ENCODE measurements around the gene ANKRD24. TPM values are rescaled to one million over a fixed set of nuclear protein-coding genes. Genes with fewer than 3 reads are reported as not detected.

Gene ANKRD24
- total RNA-seq, 1 experiment from 2014 or later: 2.4 TPM

DNA sequence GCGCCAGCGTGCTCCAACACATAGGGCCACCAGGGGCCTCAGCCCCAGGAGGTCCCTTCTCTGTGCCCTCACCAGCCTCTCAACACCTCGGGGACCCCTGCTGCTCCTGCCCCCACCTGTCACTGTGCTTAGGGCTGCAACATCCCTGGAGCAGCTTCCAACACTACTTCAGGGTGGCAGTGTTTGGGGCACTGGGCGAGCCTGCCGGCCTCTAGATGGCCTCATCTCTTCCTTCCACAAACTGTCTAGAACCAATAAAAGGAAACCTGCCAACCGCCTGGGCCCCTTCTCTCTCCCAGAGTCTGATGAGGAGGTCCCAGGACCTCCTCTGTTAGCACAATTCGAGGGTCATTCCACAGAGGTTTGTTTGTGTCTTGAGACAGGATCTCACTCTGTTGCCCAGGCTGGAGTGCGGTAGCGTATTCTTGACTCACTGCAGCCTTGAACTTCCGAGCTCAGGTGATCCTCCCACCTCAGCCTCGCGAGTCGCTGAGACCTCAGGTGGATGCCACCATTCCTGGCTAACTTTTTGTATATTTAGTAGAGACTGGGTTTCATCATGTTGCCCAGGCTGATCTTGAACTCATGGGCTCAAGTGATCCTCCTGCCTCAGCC lies 86.4 kb downstream of the ANKRD24 start:
- Histone ChIP-seq H4K5ac (ENCODE audit: insufficient read length, low read depth, low read length) (no peak overlapping the region), H3K27ac (ENCODE audit: insufficient read length, low read depth, low read length) (no peak overlapping the region), H2BK20ac (ENCODE audit: low read depth, low read length, poor library complexity, severe bottlenecking) (no peak overlapping the region), H2BK12ac (ENCODE audit: insufficient read length, low read depth, low read length) (no peak overlapping the region), H2AFZ (ENCODE audit: low read length) (no peak overlapping the region), H3K14ac (ENCODE audit: insufficient read depth, low read length) (no peak overlapping the region), H3K4me2 (ENCODE audit: insufficient read depth, insufficient read length, low read length) (no peak overlapping the region), H2BK5ac (ENCODE audit: insufficient read length, low read length) (no peak overlapping the region), H4K91ac (ENCODE audit: insufficient read length, low read depth, low read length) (no peak overlapping the region), H3K9me3 (ENCODE audit: control insufficient read depth, low read depth, low read length) (no peaks in the 10 kb centered on the region), H3K18ac (ENCODE audit: insufficient read length, low read depth, low read length) (no peak overlapping the region), H4K8ac (replicated peaks; ENCODE audit: insufficient read length, low read depth, low read length) (no peak overlapping the region), H3K23me2 (ENCODE audit: insufficient read length, low read depth, low read length, poor library complexity, severe bottlenecking) (no peaks in the 10 kb centered on the region), H3K4ac (ENCODE audit: low read depth, low read length) (no peak overlapping the region), H2AK5ac (ENCODE audit: insufficient read length, low read length) (no peak overlapping the region), H3K9ac (ENCODE audit: extremely low read depth, insufficient read length, low read length) (no peak overlapping the region), H3T11ph (ENCODE audit: low read length) (no peak overlapping the region), H4K20me1 (ENCODE audit: control insufficient read depth, insufficient read depth, insufficient read length) (no peaks in the 10 kb centered on the region), H3K56ac (ENCODE audit: insufficient read length, low read depth, low read length) (no peak overlapping the region), H3K79me1 (ENCODE audit: insufficient read depth, low read depth, low read length, poor library complexity, severe bottlenecking) (no peaks in the 10 kb centered on the region), H2BK15ac (ENCODE audit: low read depth, low read length) (no peak overlapping the region), H3K79me2 (ENCODE audit: insufficient read depth, low read length) (no peaks in the 10 kb centered on the region), H3K23ac (ENCODE audit: insufficient read length, low read depth, low read length) (no peak overlapping the region), H3K27me3 (ENCODE audit: insufficient read depth, low read length) (no peaks in the 10 kb centered on the region), H3K4me1 (ENCODE audit: insufficient read depth, low read length) (no peaks in the 10 kb centered on the region), H2BK120ac (ENCODE audit: low read depth, low read length, poor library complexity, severe bottlenecking) (no peak overlapping the region)
- H3K9me3 Mint-ChIP-seq: no peaks in the 10 kb centered on the region
- DNase-seq: no peak
- no peak overlapping the region; a peak in 1 of 7 replicates for H3K27ac Mint-ChIP-seq
- peaks cover 10 to 44% (median 28%) of the 10 kb centered on the region in 3 experiments; a peak in 6 of 7 replicates for H3K36me3 Mint-ChIP-seq (ENCODE audit: insufficient read depth in 1 of 3, low read depth in 3 of 3)
- no peak overlapping the region; a peak in 1 of 5 replicates for H3K4me3 Mint-ChIP-seq
- H3K27me3 Mint-ChIP-seq (ENCODE audit: low read depth): no peaks in the 10 kb centered on the region
- peaks cover 2 to 5% of the 10 kb centered on the region in 2 experiments; a peak in 3 of 4 replicates for H3K4me1 Mint-ChIP-seq
- TF ChIP-seq, protein P1, sequence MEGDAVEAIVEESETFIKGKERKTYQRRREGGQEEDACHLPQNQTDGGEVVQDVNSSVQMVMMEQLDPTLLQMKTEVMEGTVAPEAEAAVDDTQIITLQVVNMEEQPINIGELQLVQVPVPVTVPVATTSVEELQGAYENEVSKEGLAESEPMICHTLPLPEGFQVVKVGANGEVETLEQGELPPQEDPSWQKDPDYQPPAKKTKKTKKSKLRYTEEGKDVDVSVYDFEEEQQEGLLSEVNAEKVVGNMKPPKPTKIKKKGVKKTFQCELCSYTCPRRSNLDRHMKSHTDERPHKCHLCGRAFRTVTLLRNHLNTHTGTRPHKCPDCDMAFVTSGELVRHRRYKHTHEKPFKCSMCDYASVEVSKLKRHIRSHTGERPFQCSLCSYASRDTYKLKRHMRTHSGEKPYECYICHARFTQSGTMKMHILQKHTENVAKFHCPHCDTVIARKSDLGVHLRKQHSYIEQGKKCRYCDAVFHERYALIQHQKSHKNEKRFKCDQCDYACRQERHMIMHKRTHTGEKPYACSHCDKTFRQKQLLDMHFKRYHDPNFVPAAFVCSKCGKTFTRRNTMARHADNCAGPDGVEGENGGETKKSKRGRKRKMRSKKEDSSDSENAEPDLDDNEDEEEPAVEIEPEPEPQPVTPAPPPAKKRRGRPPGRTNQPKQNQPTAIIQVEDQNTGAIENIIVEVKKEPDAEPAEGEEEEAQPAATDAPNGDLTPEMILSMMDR (conservative IDR thresholded peaks at IDR 0.05): no peak
- WGBS (ENCODE audit: extremely low coverage, insufficient read length, low lambda C conversion rate): no CpG with 5 or more reads among the region's 13 CpGs

Measured in H9 (cell line).